ENCODE measurements around the gene TEP1. TPM values are rescaled to one million over a fixed set of nuclear protein-coding genes. Genes with fewer than 3 reads are reported as not detected.

The TEP1 gene
- total RNA-seq, 1 experiment from 2014 or later = 15.8 TPM

GRCh38 chr14:20387576-20387975 lies 25.7 kb downstream of the TEP1 start:
- Histone ChIP-seq H3K4ac (ENCODE audit: low read depth, low read length) (no peak overlapping the region), H3K79me1 (ENCODE audit: insufficient read depth, low read depth, low read length, poor library complexity, severe bottlenecking) (no peaks in the 10 kb centered on the region), H3K9me3 (ENCODE audit: control insufficient read depth, low read depth, low read length) (no peaks in the 10 kb centered on the region), H3K18ac (ENCODE audit: insufficient read length, low read depth, low read length) (no peak overlapping the region), H4K91ac (ENCODE audit: insufficient read length, low read depth, low read length) (no peak overlapping the region), H2BK12ac (ENCODE audit: insufficient read length, low read depth, low read length) (no peak overlapping the region), H2BK20ac (ENCODE audit: low read depth, low read length, poor library complexity, severe bottlenecking) (no peak overlapping the region), H2AFZ (ENCODE audit: low read length) (no peak overlapping the region), H4K20me1 (ENCODE audit: control insufficient read depth, insufficient read depth, insufficient read length) (no peaks in the 10 kb centered on the region), H4K5ac (ENCODE audit: insufficient read length, low read depth, low read length) (no peak overlapping the region), H3K56ac (ENCODE audit: insufficient read length, low read depth, low read length) (no peak overlapping the region), H3K23ac (ENCODE audit: insufficient read length, low read depth, low read length) (no peak overlapping the region), H3K23me2 (ENCODE audit: insufficient read length, low read depth, low read length, poor library complexity, severe bottlenecking) (no peaks in the 10 kb centered on the region), H2BK120ac (ENCODE audit: low read depth, low read length, poor library complexity, severe bottlenecking) (no peak overlapping the region), H4K8ac (replicated peaks; ENCODE audit: insufficient read length, low read depth, low read length) (no peak overlapping the region), H2BK15ac (ENCODE audit: low read depth, low read length) (no peak overlapping the region), H3K14ac (ENCODE audit: insufficient read depth, low read length) (no peak overlapping the region), H2BK5ac (ENCODE audit: insufficient read length, low read length) (no peak overlapping the region), H3K79me2 (ENCODE audit: insufficient read depth, low read length) (no peaks in the 10 kb centered on the region), H3T11ph (ENCODE audit: low read length) (no peak overlapping the region), H3K27ac (ENCODE audit: insufficient read length, low read depth, low read length) (no peak overlapping the region), H3K4me1 (ENCODE audit: insufficient read depth, low read length) (no peaks in the 10 kb centered on the region), H3K4me2 (ENCODE audit: insufficient read depth, insufficient read length, low read length) (no peak overlapping the region), H3K9ac (ENCODE audit: extremely low read depth, insufficient read length, low read length) (no peak overlapping the region), H3K27me3 (ENCODE audit: insufficient read depth, low read length) (no peaks in the 10 kb centered on the region), H2AK5ac (ENCODE audit: insufficient read length, low read length) (no peak overlapping the region)
- no peaks in the 10 kb centered on the region for H3K27me3 Mint-ChIP-seq (ENCODE audit: low read depth)
- H3K36me3 Mint-ChIP-seq (ENCODE audit: insufficient read depth in 1 of 3, low read depth in 3 of 3) = peaks cover 26 to 80% (median 69%) of the 10 kb centered on the region in 3 experiments; a peak in 6 of 7 replicates
- no peak for TF ChIP-seq CTCF (conservative IDR thresholded peaks at IDR 0.05)
- H3K9me3 Mint-ChIP-seq = no peaks in the 10 kb centered on the region; a peak in 1 of 5 replicates
- no peak overlapping the region for H3K4me3 Mint-ChIP-seq
- no peak for DNase-seq
- no CpG with 5 or more reads among the region's 6 CpGs for WGBS (ENCODE audit: extremely low coverage, insufficient read length, low lambda C conversion rate)
- no peak overlapping the region for H3K27ac Mint-ChIP-seq
- peaks cover 9% of the 10 kb centered on the region in 2 experiments; a peak in 3 of 4 replicates for H3K4me1 Mint-ChIP-seq
